Fibroblast of lung (primary cell): ENCODE data around the gene SLF1. TPM values are rescaled to one million over a fixed set of nuclear protein-coding genes. Genes with fewer than 3 reads are reported as not detected.

Source experiments
- DNase-seq, 2 donors: peaks; one replicate each; pipeline versions ENCODE4 v3.0.0 to v3.0.0-alpha.2; 2010; ENCODE audit warnings: low read depth in 2 of 2
- H2AFZ ChIP-seq: 2 replicates; pipeline ENCODE4 v1.5.1; 2012; ENCODE audit warnings: low read length, control low read depth, inconsistent platforms
- H3K27ac ChIP-seq: 2 replicates; pipeline ENCODE4 v1.5.1; 2011; ENCODE audit warnings: low read length, control low read depth; ENCODE audit not compliant: insufficient read depth
- H3K27me3 ChIP-seq: 2 replicates; pipeline ENCODE4 v1.5.1; 2011; ENCODE audit warnings: mild to moderate bottlenecking, low read length; ENCODE audit not compliant: control insufficient read depth, insufficient read depth
- H3K36me3 ChIP-seq: 2 replicates; pipeline ENCODE4 v1.5.1; 2011; ENCODE audit warnings: low read length; ENCODE audit not compliant: control insufficient read depth, insufficient read depth
- H3K4me1 ChIP-seq: 2 replicates; pipeline ENCODE4 v1.5.1; 2011; ENCODE audit warnings: low read length; ENCODE audit not compliant: control insufficient read depth, insufficient read depth; ENCODE audit errors: extremely low read depth
- H3K4me2 ChIP-seq: 2 replicates; pipeline ENCODE4 v1.5.1; 2011; ENCODE audit warnings: low read length, control low read depth; ENCODE audit not compliant: insufficient read depth; ENCODE audit errors: extremely low read depth
- H3K4me3 ChIP-seq, 4 experiments: fragments of 200-600 bp in 1 of 4; sonication (generic) in 1 of 4; replicated peaks in 1 of 4; 2 replicates each; pipeline ENCODE4 v1.5.1; 2011 to 2016; ENCODE audit warnings: low read length in 4 of 4, low read depth in 3 of 4, mild to moderate bottlenecking in 3 of 4, control low read depth in 2 of 4, inconsistent platforms in 1 of 4, mixed read lengths in 1 of 4; ENCODE audit not compliant: insufficient read depth in 1 of 4; ENCODE audit errors: control extremely low read depth in 1 of 4
- H3K79me2 ChIP-seq: 2 replicates; pipeline ENCODE4 v1.5.1; 2012; ENCODE audit warnings: mild to moderate bottlenecking, low read length, inconsistent platforms; ENCODE audit not compliant: control insufficient read depth, insufficient read depth
- H3K9ac ChIP-seq: 2 replicates; pipeline ENCODE4 v1.5.1; 2011; ENCODE audit warnings: mild to moderate bottlenecking, low read length, control low read depth; ENCODE audit not compliant: insufficient read depth
- H3K9me3 ChIP-seq: 2 replicates; pipeline ENCODE4 v1.5.1; 2012; ENCODE audit warnings: low read depth, low read length; ENCODE audit not compliant: control insufficient read depth, insufficient read depth
- H4K20me1 ChIP-seq: 2 replicates; pipeline ENCODE4 v1.5.1; 2011; ENCODE audit warnings: low read length; ENCODE audit not compliant: control insufficient read depth, insufficient read depth; ENCODE audit errors: extremely low read depth
- EZH2 ChIP-seq: IDR thresholded peaks from 2 replicates; pipeline ENCODE4 v1.5.1; 2012; ENCODE audit warnings: low read length, control low read depth, mild to moderate bottlenecking; ENCODE audit errors: missing control alignments
- polyA plus RNA-seq, 2 donors: library from polyadenylated mRNA; depleted of rRNA in 1 of 2; stranded (reverse) in 1 of 2; unstranded in 1 of 2; fragments of >200 nt; gene quantifications; 2 replicates each; pipeline ENCODE4 v1.2.1, GENCODE V29; 2011 to 2012; ENCODE audit warnings: missing spikeins in 1 of 2
- total RNA-seq: library from RNA; depleted of rRNA; stranded (reverse); fragments of >200 nt; gene quantifications from 2 replicates; pipeline ENCODE4 v1.2.1, GENCODE V29; 2014
- TF ChIP-seq, protein P1 (sequence below), 2 donors: IDR thresholded peaks in 1 of 2; conservative IDR thresholded peaks in 1 of 2; 1 replicate in 1 of 2; 2 replicates in 1 of 2; pipeline ENCODE4 v1.5.1; 2011 to 2012; ENCODE audit warnings: low read length in 2 of 2, control low read depth in 1 of 2, inconsistent platforms in 1 of 2, low read depth in 1 of 2, mild to moderate bottlenecking in 1 of 2

SLF1 gene
- total and polyA plus RNA-seq, 2 donors (not counting 1 experiment from before 2014, with no cell fraction given), result 3.1 to 4.5 TPM

GRCh38 chr5:94694671-94695070, 76.2 kb downstream of the SLF1 start:
- Histone ChIP-seq H2AFZ (no peak overlapping the region), H3K9me3 (no peaks in the 10 kb centered on the region), H3K4me2 (no peak overlapping the region), H4K20me1 (no peaks in the 10 kb centered on the region), H3K36me3 (no peaks in the 10 kb centered on the region), H3K27me3 (no peaks in the 10 kb centered on the region), H3K9ac (no peak overlapping the region), H3K27ac (no peak overlapping the region), H3K4me1 (peaks cover 8% of the 10 kb centered on the region), H3K79me2 (no peaks in the 10 kb centered on the region), H3K4me3 (no peak overlapping the region)
- DNase-seq, result peak in 1 of 2 donors; percentile 23
- no peak for TF ChIP-seq EZH2
- TF ChIP-seq, protein P1, sequence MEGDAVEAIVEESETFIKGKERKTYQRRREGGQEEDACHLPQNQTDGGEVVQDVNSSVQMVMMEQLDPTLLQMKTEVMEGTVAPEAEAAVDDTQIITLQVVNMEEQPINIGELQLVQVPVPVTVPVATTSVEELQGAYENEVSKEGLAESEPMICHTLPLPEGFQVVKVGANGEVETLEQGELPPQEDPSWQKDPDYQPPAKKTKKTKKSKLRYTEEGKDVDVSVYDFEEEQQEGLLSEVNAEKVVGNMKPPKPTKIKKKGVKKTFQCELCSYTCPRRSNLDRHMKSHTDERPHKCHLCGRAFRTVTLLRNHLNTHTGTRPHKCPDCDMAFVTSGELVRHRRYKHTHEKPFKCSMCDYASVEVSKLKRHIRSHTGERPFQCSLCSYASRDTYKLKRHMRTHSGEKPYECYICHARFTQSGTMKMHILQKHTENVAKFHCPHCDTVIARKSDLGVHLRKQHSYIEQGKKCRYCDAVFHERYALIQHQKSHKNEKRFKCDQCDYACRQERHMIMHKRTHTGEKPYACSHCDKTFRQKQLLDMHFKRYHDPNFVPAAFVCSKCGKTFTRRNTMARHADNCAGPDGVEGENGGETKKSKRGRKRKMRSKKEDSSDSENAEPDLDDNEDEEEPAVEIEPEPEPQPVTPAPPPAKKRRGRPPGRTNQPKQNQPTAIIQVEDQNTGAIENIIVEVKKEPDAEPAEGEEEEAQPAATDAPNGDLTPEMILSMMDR (conservative IDR thresholded peaks at IDR 0.05 in 1 of 2, IDR thresholded peaks at IDR 0.05 in 1 of 2; ENCODE audit: low read depth in 1 of 2, low read length in 2 of 2), result no peak

DNA sequence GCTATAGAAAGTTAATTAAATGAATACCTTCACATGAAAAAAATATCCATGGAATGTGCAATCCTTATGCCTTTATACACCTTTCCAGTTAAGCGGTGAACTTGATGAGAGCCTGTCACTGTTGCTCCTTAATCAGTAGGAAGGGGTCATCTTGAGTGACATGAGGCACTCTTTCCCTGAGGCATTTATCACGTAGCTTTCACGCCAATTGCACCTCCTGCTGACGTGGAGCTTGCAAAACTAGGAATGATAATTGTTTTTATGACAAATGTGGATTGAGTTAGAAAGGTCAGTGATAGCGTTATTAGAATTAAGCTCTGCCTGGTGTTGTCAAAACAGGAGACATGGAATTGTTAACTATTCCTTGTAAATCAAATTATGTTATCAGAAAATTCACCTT, 79.7 kb downstream of the SLF1 start:
- Histone ChIP-seq H3K27me3 (no peaks in the 10 kb centered on the region), H3K9me3 (no peaks in the 10 kb centered on the region), H3K9ac (no peak overlapping the region), H3K79me2 (no peaks in the 10 kb centered on the region), H2AFZ (no peak overlapping the region), H3K4me1 (no peaks in the 10 kb centered on the region), H3K27ac (no peak overlapping the region), H3K36me3 (no peaks in the 10 kb centered on the region), H3K4me2 (no peak overlapping the region), H4K20me1 (no peaks in the 10 kb centered on the region), H3K4me3 (no peak overlapping the region)
- DNase-seq, result no peak
- TF ChIP-seq, protein P1 (conservative IDR thresholded peaks at IDR 0.05 in 1 of 2, IDR thresholded peaks at IDR 0.05 in 1 of 2; ENCODE audit: low read depth in 1 of 2, low read length in 2 of 2), result no peak

DNA sequence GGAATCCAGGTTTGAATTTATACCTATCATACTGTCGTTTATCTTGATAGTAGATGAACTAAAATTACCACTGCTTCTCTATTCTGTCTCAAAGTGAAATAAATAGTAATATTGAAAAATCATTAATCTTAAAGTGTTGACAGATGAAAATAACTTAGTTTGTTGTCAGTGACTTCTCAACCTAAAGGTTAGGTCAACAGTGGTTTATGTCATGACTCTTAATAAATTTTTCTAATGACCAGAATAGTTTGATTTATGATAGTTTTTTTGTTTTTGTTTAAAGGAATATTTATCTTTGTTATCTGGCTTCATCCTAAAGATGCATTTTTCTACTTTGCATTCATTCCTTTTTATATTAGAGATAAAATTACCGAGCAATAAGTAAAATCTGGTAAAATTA, 81.1 kb downstream of the SLF1 start:
- Histone ChIP-seq H4K20me1 (no peaks in the 10 kb centered on the region), H3K79me2 (no peaks in the 10 kb centered on the region), H2AFZ (no peak overlapping the region), H3K36me3 (no peaks in the 10 kb centered on the region), H3K9me3 (no peaks in the 10 kb centered on the region), H3K27ac (no peak overlapping the region), H3K4me1 (no peaks in the 10 kb centered on the region), H3K4me3 (no peak overlapping the region), H3K27me3 (no peaks in the 10 kb centered on the region), H3K4me2 (no peak overlapping the region), H3K9ac (no peak overlapping the region)
- TF ChIP-seq EZH2, result no peak
- TF ChIP-seq, protein P1 (conservative IDR thresholded peaks at IDR 0.05 in 1 of 2, IDR thresholded peaks at IDR 0.05 in 1 of 2; ENCODE audit: low read depth in 1 of 2, low read length in 2 of 2), result no peak
- DNase-seq, result no peak
